ENCODE results near the gene CLIC4.
"Not testable (repeated sequence)": the region's sequence is repeated elsewhere in the genome, so short reads cannot be mapped to it uniquely, and the experiment has no call there.

Gene CLIC4

DNA sequence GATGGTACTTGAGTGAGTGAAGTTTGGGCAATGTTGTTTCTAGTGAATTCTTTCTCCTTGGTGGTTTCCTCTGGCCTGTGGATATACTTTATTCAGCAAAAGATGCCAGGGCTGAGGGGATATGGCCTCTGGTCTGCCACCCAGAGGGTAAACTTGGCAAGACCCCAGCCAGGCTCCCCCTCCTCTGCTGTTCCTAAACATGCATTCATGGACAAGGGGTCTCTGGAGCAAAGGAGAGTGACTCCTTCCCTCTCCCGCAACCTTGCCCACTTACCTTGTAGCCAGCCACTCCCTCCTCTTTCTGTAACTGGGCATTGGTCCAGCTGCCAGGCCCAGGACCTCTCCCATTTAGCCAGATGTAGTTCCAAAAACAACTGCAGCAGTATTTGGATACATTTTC, 141.0 kb downstream of the CLIC4 start:
- no peak for DNase-seq

DNA sequence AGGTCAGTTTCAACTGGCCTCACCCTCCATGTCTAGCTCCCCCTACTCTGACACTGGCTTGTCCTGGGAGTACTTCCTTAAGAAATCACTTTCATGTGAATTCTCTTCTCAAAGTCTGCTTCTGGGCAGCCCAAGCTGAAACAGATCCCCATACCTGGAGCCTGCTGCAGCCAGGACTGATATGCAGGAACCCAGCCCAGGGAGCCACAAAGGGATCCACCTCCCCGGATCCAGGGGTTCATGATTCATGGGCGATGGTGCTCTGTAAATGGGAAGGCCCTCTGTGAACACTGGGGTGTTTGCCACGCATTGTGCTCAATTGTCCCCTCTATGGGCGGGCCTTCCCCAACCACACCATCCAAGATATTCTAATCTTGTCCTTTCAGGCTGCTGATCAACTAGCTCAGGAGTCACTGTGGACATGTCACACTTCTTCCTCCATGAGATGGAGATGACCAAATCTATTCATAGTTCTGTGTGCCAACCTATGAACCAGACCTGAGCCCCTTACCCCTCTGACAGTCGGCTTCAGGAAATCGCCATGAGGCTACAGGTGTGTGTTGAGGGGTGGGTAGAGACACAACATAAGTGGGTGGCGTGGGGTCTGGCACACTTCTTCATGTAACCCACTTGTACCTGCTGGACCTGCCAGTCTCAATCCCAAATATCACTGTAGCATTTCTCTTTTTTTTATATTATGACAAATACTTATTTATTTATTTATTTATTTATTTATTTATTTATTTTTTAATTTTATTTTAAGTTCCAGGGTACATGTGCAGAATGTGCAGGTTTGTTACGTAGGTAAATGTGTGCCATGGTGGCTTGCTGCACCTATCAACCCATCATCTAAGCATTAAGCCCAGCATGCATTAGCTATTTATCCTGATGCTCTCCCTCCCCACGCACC, 143.1 kb downstream of the CLIC4 start:
- DNase-seq: no peak

DNA sequence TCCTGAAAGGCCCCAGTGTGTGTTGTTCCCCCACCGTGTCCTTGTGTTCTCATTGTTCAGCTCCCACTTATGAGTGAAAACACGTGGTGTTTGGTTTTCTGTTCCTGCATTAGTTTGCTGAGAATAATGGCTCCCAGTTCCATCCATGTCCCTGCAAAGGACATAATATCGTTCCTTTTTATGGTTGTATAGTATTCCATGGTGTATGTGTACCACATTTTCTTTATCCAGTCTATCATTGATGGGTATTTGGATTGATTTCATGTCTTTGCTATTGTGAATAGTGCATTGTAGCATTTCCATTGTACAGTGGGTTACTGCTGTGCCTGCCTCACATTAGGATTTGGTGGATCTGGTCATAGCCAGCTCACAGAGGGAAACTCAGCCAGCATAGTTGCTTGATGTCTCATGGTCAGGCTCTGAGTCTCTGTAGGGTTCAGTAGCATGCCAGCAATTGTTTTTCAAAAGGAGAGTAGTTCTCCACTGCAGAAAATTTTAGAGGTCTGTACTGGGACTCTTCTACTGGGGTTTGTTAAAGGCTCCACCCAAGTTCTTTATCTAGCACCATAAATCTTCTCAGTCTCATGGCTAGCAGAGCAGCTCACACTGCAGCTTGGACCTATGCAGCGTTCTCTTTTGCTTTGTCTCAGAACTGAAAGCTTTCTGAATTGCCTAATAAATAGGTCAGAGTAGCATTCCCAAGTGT, 143.9 kb downstream of the CLIC4 start:
- no peak for DNase-seq

DNA sequence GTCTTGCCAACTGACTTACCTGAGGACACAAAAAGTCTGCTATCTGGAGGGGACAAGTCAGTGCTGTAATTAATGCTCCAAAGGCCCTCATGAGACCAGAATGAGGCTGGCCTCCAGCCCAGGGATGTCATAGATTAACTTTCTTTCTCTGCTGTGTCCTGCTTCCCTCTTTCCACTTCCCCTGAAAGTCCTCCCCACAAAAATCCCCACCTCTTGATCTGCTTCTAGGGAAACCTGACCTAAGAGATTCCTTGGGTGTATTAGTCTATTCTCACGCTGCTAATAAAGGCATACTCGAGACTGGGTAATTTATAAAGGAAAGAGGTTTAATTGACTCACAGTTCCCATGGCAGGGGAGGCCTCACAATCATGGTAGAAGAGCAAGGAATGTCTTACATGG, 145.6 kb downstream of the CLIC4 start:
- no peak for DNase-seq

DNA sequence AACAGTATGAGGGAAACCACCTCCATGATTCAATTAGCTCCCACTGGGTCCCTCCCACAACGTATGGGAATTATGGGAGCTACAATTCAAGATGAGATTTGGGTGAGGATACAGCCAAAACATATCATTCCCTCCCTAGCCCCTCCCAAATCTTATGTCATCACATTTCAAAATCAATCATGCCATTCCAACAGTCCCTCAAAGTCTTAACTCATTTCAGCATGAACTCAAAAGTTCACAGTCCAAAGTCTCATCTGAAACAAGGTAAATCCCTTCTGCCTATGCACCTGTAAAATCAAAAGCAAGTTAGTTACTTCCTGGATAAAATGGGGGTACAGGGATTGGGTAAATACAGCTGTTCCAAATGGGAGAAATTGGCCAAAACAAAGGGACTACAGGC, 146.1 kb downstream of the CLIC4 start:
- not testable (repeated sequence) for DNase-seq

DNA sequence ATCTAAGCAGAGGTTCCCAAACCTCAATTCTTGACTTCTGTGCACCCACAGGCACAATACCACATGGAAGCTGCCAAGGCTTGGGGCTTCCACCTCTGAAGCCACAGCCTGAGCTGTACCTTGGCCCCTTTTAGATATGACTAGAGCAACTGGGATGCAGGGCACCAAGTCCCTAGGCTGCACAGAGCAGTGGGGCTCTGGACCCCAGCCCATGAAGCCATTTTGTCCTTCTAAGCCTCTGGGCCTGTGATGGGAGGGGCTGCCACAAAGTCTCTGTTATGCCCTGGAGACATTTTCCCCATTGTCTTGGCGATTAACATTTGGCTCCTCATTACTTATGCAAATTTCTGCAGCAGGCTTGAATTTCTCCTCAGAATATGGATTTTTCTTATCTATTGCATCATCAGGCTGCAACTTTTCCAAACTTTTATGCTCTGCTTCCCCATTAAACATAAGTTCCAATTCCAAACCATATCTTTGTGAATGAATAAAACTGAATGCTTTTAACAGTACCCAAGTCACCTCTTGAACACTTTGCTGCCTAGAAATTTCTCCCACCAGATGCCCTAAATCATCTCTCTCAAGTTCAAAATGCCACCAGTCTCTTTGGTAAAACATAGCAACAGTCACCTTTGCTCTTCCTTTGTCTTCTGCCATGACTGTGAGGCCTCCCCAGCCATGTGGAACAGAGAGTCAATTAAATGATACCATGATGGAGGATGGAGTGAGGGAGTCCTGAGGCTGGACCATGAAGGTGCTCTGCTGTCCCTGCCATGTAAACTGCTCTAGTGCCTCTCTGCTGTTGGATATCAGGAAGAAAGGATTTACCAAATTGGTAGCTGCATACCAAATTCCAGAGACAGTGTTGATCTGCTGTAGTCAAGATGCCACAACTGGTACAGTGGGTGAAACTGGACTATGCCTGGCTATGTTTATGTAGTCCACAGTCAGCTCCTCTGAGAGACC, 147.2 kb downstream of the CLIC4 start:
- no peak for DNase-seq

DNA sequence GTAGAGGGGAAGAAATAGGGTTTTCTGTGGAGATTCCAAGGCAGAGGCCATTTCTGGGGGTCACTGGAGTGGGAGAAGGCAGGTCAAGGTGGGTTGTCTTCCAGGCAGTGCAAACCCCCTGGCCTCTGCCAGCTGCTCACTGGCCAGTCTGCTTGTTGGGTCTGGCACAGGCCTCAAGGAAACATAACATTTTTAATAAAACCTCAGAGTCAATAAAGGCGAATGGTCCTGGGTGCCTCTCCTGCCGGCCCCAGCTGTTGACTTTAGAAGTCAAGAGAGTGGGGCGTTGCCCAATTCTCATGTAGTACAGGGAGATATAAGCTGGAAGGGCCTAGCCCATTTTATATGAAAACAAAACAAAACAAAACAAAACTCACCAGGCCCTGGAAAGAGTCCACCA, 148.2 kb downstream of the CLIC4 start:
- no peak for DNase-seq

Data from stimulated activated CD4-positive, alpha-beta T cell treated with anti-CD3 and anti-CD28 coated beads, Interleukin-1b, Interleukin-23, amount 100 ng/mL, for 48 hours (primary cell).